Measurements from ENCODE around the gene CNPY4.

- TF ChIP-seq POLR2A (IDR thresholded peaks at IDR 0.05) (peak in 1 of 2 donors; percentile 59), CTCF (IDR thresholded peaks at IDR 0.05) (no peak)
Measured at GRCh38 chr7:100148559-100149328, 29.3 kb downstream of the CNPY4 start, which contains the start of gene LAMTOR4.
